DOHH2 (cell line): Measurements from ENCODE around the gene LTBR.

Source experiments
- CTCF ChIP-seq: fragments of 200-600 bp; sonication (generic); IDR thresholded peaks from one replicate; pipeline ENCODE4 v1.5.1; 2014; ENCODE audit warnings: antibody characterized with exemption, mild to moderate bottlenecking, low read depth, low read length; ENCODE audit not compliant: poor library complexity, severe bottlenecking
- EZH2phosphoT487 ChIP-seq: fragments of 200-600 bp; sonication (generic); IDR thresholded peaks from 2 replicates; pipeline ENCODE4 v1.6.1; 2017; ENCODE audit warnings: borderline replicate concordance, mild to moderate bottlenecking, antibody characterized with exemption, low read length, moderate library complexity, mixed read lengths

GRCh38 chr12:6426882-6427671, 43.1 kb downstream of the LTBR start:
- TF ChIP-seq CTCF: no peak
- no peak for TF ChIP-seq EZH2phosphoT487
